Activated naive CD4-positive, alpha-beta T cell treated with anti-CD3 and anti-CD28 coated beads, Interleukin-2, amount 50 U/mL, for 72 hours (primary cell): ENCODE measurements around the gene MBTPS1. TPM values are rescaled to one million over a fixed set of nuclear protein-coding genes. Genes with fewer than 3 reads are reported as not detected.

ENCODE experiments used
- ATAC-seq, 2 donors: fragments of 150-1000 bp; cut with Tn5 transposase; 2 replicates each; pipeline ENCODE4 v1.10.0; 2021; ENCODE audit warnings: mild to moderate bottlenecking in 2 of 2, moderate library complexity in 2 of 2
- DNase-seq, 2 donors: peaks; one replicate each; pipeline ENCODE4 v3.0.0; 2021 to 2022; ENCODE audit warnings: low spot score in 2 of 2
- H3K27ac Mint-ChIP-seq, 2 donors: one replicate each; pipeline ENCODE4 v1.8.0; 2022; ENCODE audit warnings: mild to moderate bottlenecking in 2 of 2, mixed read lengths in 2 of 2
- H3K36me3 Mint-ChIP-seq, 2 donors: one replicate each; pipeline ENCODE4 v1.8.0; 2022; ENCODE audit warnings: mixed read lengths in 2 of 2
- H3K9me3 Mint-ChIP-seq, 2 donors: one replicate each; pipeline ENCODE4 v1.8.0; 2022; ENCODE audit warnings: mixed read lengths in 2 of 2
- total RNA-seq, 2 donors: library from RNA; stranded (reverse); gene quantifications; one replicate each; pipeline ENCODE4 v1.2.3, GENCODE V29; 2022

MBTPS1 gene
- total RNA-seq, 2 donors from 2014 or later: 39.9 to 41.1 TPM

- Mint-ChIP-seq H3K27ac (no peak overlapping the region), H3K36me3 (no peaks in the 10 kb centered on the region), H3K9me3 (no peaks in the 10 kb centered on the region)
- DNase-seq (no peak), ATAC-seq (no peak)
These were observed 45.6 kb downstream of the MBTPS1 start for GRCh38 chr16:84071121-84071520.

GRCh38 chr16:84069540-84069939 is 47.2 kb downstream of the MBTPS1 start:
- H3K27ac Mint-ChIP-seq: peak overlapping the region in 1 of 2 donors; percentile 16
- H3K36me3 Mint-ChIP-seq: no peaks in the 10 kb centered on the region
- no peak for ATAC-seq
- DNase-seq: no peak
- H3K9me3 Mint-ChIP-seq: no peaks in the 10 kb centered on the region

- no peak for ATAC-seq
- DNase-seq: no peak
- Mint-ChIP-seq H3K36me3 (no peaks in the 10 kb centered on the region), H3K27ac (peak overlapping the region; percentile 16 to 18), H3K9me3 (no peaks in the 10 kb centered on the region)
These were observed 47.8 kb downstream of the MBTPS1 start for GRCh38 chr16:84068783-84069462.

GRCh38 chr16:84068041-84068440 is 48.7 kb downstream of the MBTPS1 start:
- Mint-ChIP-seq H3K27ac (peak overlapping the region in 1 of 2 donors; percentile 74), H3K9me3 (no peaks in the 10 kb centered on the region), H3K36me3 (peaks cover 5% of the 10 kb centered on the region in 2 donors)
- no peak for DNase-seq
- no peak for ATAC-seq

GRCh38 chr16:84067640-84068039 is 49.1 kb downstream of the MBTPS1 start:
- ATAC-seq (no peak), DNase-seq (no peak)
- Mint-ChIP-seq H3K27ac (no peak overlapping the region), H3K9me3 (no peaks in the 10 kb centered on the region), H3K36me3 (peaks cover 5% of the 10 kb centered on the region in 2 donors)

GRCh38 chr16:84065536-84066132 is 51.1 kb downstream of the MBTPS1 start:
- Mint-ChIP-seq H3K9me3 (no peaks in the 10 kb centered on the region), H3K27ac (no peak overlapping the region)
- peak in 1 of 2 donors; percentile 34 for DNase-seq

GRCh38 chr16:84063980-84064379 is 52.8 kb downstream of the MBTPS1 start:
- Mint-ChIP-seq H3K36me3 (peaks cover 5% of the 10 kb centered on the region in 2 donors), H3K9me3 (no peaks in the 10 kb centered on the region), H3K27ac (no peak overlapping the region)
- DNase-seq: no peak
- no peak for ATAC-seq

More at GRCh38 chr16:84065536-84066132, 51.1 kb downstream of the MBTPS1 start:
- H3K36me3 Mint-ChIP-seq: peaks cover 5% of the 10 kb centered on the region in 2 donors
- no peak for ATAC-seq

- no peak overlapping the region for H3K27ac Mint-ChIP-seq
- H3K36me3 Mint-ChIP-seq: peaks cover 5% of the 10 kb centered on the region in 2 donors
These were observed 53.8 kb downstream of the MBTPS1 start for GRCh38 chr16:84062734-84063640.

GRCh38 chr16:84061236-84061819 is 55.4 kb downstream of the MBTPS1 start:
- ATAC-seq: no peak

More at GRCh38 chr16:84062734-84063640, 53.8 kb downstream of the MBTPS1 start:
- DNase-seq: peak; percentile 71 to 78
- H3K9me3 Mint-ChIP-seq: no peaks in the 10 kb centered on the region
- peak; percentile 91 to 97 for ATAC-seq

GRCh38 chr16:84059946-84060901 is 56.5 kb downstream of the MBTPS1 start:
- H3K9me3 Mint-ChIP-seq: no peaks in the 10 kb centered on the region
- peaks cover 5 to 10% of the 10 kb centered on the region in 2 donors for H3K36me3 Mint-ChIP-seq
- peak overlapping the region in 1 of 2 donors; percentile 22 for H3K27ac Mint-ChIP-seq
- no peak for ATAC-seq
- peak in 1 of 2 donors; percentile 43 for DNase-seq

More at GRCh38 chr16:84061236-84061819, 55.4 kb downstream of the MBTPS1 start:
- Mint-ChIP-seq H3K36me3 (peaks cover 5 to 9% of the 10 kb centered on the region in 2 donors), H3K27ac (no peak overlapping the region), H3K9me3 (no peaks in the 10 kb centered on the region)
- DNase-seq: peak in 1 of 2 donors; percentile 47

- Mint-ChIP-seq H3K27ac (no peak overlapping the region), H3K9me3 (no peaks in the 10 kb centered on the region), H3K36me3 (peaks cover 5 to 10% of the 10 kb centered on the region in 2 donors)
- ATAC-seq (no peak), DNase-seq (no peak)
These were observed 57.6 kb downstream of the MBTPS1 start for GRCh38 chr16:84059111-84059510.

- DNase-seq: no peak
- H3K27ac Mint-ChIP-seq: peak overlapping the region in 1 of 2 donors; percentile 47
- no peaks in the 10 kb centered on the region for H3K9me3 Mint-ChIP-seq
- ATAC-seq: no peak
- peaks cover 4 to 8% of the 10 kb centered on the region in 2 donors for H3K36me3 Mint-ChIP-seq
These were observed 58.1 kb downstream of the MBTPS1 start for GRCh38 chr16:84058664-84059063.

- no peak for DNase-seq
- ATAC-seq: no peak
- H3K36me3 Mint-ChIP-seq: peaks cover 0 to 4% of the 10 kb centered on the region in 2 donors
These were observed 58.5 kb downstream of the MBTPS1 start for GRCh38 chr16:84058211-84058610.

GRCh38 chr16:84056933-84057332 is 59.8 kb downstream of the MBTPS1 start:
- H3K9me3 Mint-ChIP-seq: no peaks in the 10 kb centered on the region
- no peak overlapping the region for H3K27ac Mint-ChIP-seq
- ATAC-seq (no peak), DNase-seq (no peak)
- H3K36me3 Mint-ChIP-seq: peaks cover 9 to 12% of the 10 kb centered on the region in 2 donors

More at GRCh38 chr16:84058211-84058610, 58.5 kb downstream of the MBTPS1 start:
- Mint-ChIP-seq H3K27ac (peak overlapping the region in 1 of 2 donors; percentile 47), H3K9me3 (no peaks in the 10 kb centered on the region)

GRCh38 chr16:84055801-84056634 is 60.7 kb downstream of the MBTPS1 start:
- DNase-seq (peak in 1 of 2 donors; percentile 49), ATAC-seq (no peak)
- Mint-ChIP-seq H3K27ac (peak overlapping the region in 1 of 2 donors; percentile 81), H3K9me3 (no peaks in the 10 kb centered on the region), H3K36me3 (peaks cover 9 to 12% of the 10 kb centered on the region in 2 donors)
